NB4 (cell line): ENCODE results near the gene ZFHX3.

Experiments
- CTCF ChIP-seq: IDR thresholded peaks from one replicate; pipeline ENCODE4 v1.5.1; 2012; ENCODE audit warnings: low read depth, low read length
- MAX ChIP-seq: IDR thresholded peaks from 2 replicates; pipeline ENCODE4 v1.6.1; 2011; ENCODE audit warnings: low read depth, low read length
- POLR2A ChIP-seq: IDR thresholded peaks from 2 replicates; pipeline ENCODE4 v1.6.1; 2011; ENCODE audit warnings: mild to moderate bottlenecking; ENCODE audit not compliant: insufficient read length; ENCODE audit errors: extremely low read depth

- no peak for TF ChIP-seq CTCF
- TF ChIP-seq MAX, result no peak
- TF ChIP-seq POLR2A, result no peak
Observed at GRCh38 chr16:72895951-72896350, 152.0 kb downstream of the ZFHX3 start.
